ENCODE data around the gene MT1A. TPM values are rescaled to one million over a fixed set of nuclear protein-coding genes. Genes with fewer than 3 reads are reported as not detected.
"Not testable (repeated sequence)": the region's sequence is repeated elsewhere in the genome, so short reads cannot be mapped to it uniquely, and the experiment has no call there.

The MT1A gene
- total RNA-seq, 1 experiment from 2014 or later: not detected

- ATAC-seq; H3K27me3 ChIP-seq (ENCODE audit: insufficient read depth, low read length); H3K4me3 ChIP-seq (replicated peaks in 1 of 2; ENCODE audit: low read depth in 1 of 2, low read length in 2 of 2); H3K79me2 ChIP-seq (ENCODE audit: insufficient read depth, low read length); H3K9me3 ChIP-seq (ENCODE audit: control insufficient read depth in 1 of 2, insufficient read depth in 1 of 2, low read depth in 1 of 2, low read length in 2 of 2); intact Hi-C loops (cut with micrococcal nuclease); H3K27ac ChIP-seq (ENCODE audit: low read depth, low read length); H3K9ac ChIP-seq (ENCODE audit: low read length); CTCF ChIA-PET; H3K4me1 ChIP-seq (ENCODE audit: control insufficient read depth in 1 of 2, insufficient read depth in 2 of 2, low read length in 2 of 2); RAD21 ChIA-PET (ENCODE audit: low non-redundant PET in 1 of 2, low total read pairs in 2 of 2, uncharacterized antibody in 2 of 2, unreplicated experiment in 2 of 2); H4K20me1 ChIP-seq (ENCODE audit: insufficient read depth); H3K36me3 ChIP-seq (ENCODE audit: control insufficient read depth in 1 of 2, insufficient read depth in 2 of 2, low read length in 2 of 2); H2AFZ ChIP-seq (ENCODE audit: low read depth, low read length, poor library complexity, severe bottlenecking); H3K9me2 ChIP-seq (ENCODE audit: insufficient read depth); BruUV-seq (replicated peaks); POLR2A ChIA-PET; DNase-seq (ENCODE audit: low read depth, low spot score); H3K4me2 ChIP-seq (ENCODE audit: low read length): not testable (repeated sequence)
These were observed 27.1 kb downstream of the MT1A start for GRCh38 chr16:56665286-56666261.

DNA sequence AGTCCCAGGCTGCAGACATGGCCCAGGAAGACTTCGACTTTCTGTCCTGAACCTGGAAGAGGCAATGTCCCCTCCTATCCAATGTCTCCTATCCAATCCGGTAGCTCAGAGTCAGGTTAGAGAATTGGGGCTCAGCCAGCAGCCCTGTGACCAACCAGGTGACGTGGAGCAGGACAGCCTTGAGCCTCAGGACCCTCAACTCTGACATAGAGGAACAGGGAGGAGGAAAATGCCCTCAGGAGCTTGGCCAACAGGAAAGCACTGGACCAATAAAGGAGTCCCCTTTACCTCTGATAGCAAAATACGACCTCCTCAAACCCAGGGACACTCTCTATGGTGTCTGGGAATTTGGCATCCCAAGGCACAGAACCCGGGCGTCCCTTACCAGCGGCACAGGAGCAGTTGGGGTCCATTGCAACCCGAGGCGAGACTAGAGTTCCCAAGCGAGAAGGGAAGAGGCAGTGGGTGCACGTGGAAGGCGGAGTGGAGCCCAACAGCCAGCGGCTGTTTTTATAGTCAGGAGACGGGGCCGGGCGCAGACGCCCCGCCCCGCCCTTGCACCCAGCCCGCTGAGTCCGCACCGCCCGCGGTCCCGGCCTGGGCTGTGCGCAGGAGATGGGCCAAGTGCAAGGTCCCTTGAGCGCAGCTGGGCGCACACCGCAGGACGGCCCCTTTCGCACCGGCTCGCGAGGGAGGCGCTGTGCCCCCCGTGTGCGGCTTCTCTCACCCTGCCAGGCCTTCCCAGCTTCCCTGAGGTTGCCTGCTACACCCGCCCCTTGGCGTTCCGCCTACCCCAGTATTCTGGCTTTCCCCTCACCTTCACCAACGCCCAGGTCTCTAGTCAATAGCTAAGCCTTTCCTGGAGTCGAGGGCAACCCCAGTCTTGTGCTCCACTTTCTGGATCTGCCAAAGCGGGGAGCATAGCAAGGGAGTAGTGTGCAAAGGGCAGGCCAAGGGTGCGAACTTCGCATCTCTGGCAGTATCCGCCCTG is 29.4 kb downstream of the MT1A start, which contains the start of gene MT1G:
Gene MT1G, minus strand, starts transcription at position 485 of the 991 bp plus-strand sequence. Its CDS starts 72 bp downstream, at position 413.
- H3K9me2 ChIP-seq (ENCODE audit: insufficient read depth): no peaks in the 10 kb centered on the region
- H3K4me1 ChIP-seq (ENCODE audit: control insufficient read depth in 1 of 2, insufficient read depth in 2 of 2, low read length in 2 of 2): no peaks in the 10 kb centered on the region
- H4K20me1 ChIP-seq (ENCODE audit: insufficient read depth): no peaks in the 10 kb centered on the region
- no peak within 1 kb of the TSS for H2AFZ ChIP-seq (ENCODE audit: low read depth, low read length, poor library complexity, severe bottlenecking)
- CTCF ChIA-PET: no interaction called here
- RAD21 ChIA-PET (ENCODE audit: low non-redundant PET in 1 of 2, low total read pairs in 2 of 2, uncharacterized antibody in 2 of 2, unreplicated experiment in 2 of 2): no interaction called here
- no peaks in the 10 kb centered on the region for H3K36me3 ChIP-seq (ENCODE audit: control insufficient read depth in 1 of 2, insufficient read depth in 2 of 2, low read length in 2 of 2)
- TF ChIP-seq SRF (IDR thresholded peaks at IDR 0.05; ENCODE audit: low read depth) (no peak), RAD21 (IDR thresholded peaks at IDR 0.05; ENCODE audit: low read depth) (no peak), YY1 (IDR thresholded peaks at IDR 0.05; ENCODE audit: extremely low read depth, insufficient replicate concordance, low read depth, low read length) (no peak), TCF7L2 (IDR thresholded peaks at IDR 0.05; ENCODE audit: borderline replicate concordance, extremely low read depth, insufficient read depth, insufficient read length) (no peak), CEBPB (IDR thresholded peaks at IDR 0.05; ENCODE audit: low read depth) (no peak), EZH2phosphoT487 (IDR thresholded peaks at IDR 0.05; ENCODE audit: borderline replicate concordance) (no peak), POLR2AphosphoS5 (IDR thresholded peaks at IDR 0.05; ENCODE audit: low read depth, low read length) (no peak), FOSL1 (IDR thresholded peaks at IDR 0.05; ENCODE audit: low read depth) (no peak)
- no peak within 1 kb of the TSS for H3K4me3 ChIP-seq (replicated peaks in 1 of 2; ENCODE audit: low read depth in 1 of 2, low read length in 2 of 2)
- no peak within 1 kb of the TSS for H3K27ac ChIP-seq (ENCODE audit: low read depth, low read length)
- intact Hi-C loops (cut with micrococcal nuclease): no loop called here
- POLR2A ChIA-PET: no interaction called here
- DNase-seq (ENCODE audit: low read depth, low spot score) (no peak), ATAC-seq (no peak)
- no peak within 1 kb of the TSS for H3K9ac ChIP-seq (ENCODE audit: low read length)
- H3K27me3 ChIP-seq (ENCODE audit: insufficient read depth, low read length): no peaks in the 10 kb centered on the region
- no peak within 1 kb of the TSS for H3K4me2 ChIP-seq (ENCODE audit: low read length)
- BruUV-seq (replicated peaks): no TSS peak
- no peaks in the 10 kb centered on the region for H3K9me3 ChIP-seq (ENCODE audit: control insufficient read depth in 1 of 2, insufficient read depth in 1 of 2, low read depth in 1 of 2, low read length in 2 of 2)
- no peaks in the 10 kb centered on the region for H3K79me2 ChIP-seq (ENCODE audit: insufficient read depth, low read length)

Data from HCT116 (cell line).